Endothelial cell of umbilical vein (primary cell): ENCODE data around the gene OPN1MW3.
"Not testable (repeated sequence)": the region's sequence is repeated elsewhere in the genome, so short reads cannot be mapped to it uniquely, and the experiment has no call there.

Experiments used
- EZH2 ChIP-seq: IDR thresholded peaks from 2 replicates; pipeline ENCODE4 v1.6.1; 2012; ENCODE audit warnings: borderline replicate concordance, low read depth, mild to moderate bottlenecking, moderate library complexity, low read length, inconsistent platforms; ENCODE audit not compliant: severe bottlenecking
- FOS ChIP-seq: IDR thresholded peaks from 2 replicates; pipeline ENCODE4 v1.6.1; 2011; ENCODE audit warnings: mild to moderate bottlenecking, low read length, moderate library complexity, borderline replicate concordance; ENCODE audit not compliant: insufficient read depth
- GATA2 ChIP-seq: IDR thresholded peaks from 2 replicates; pipeline ENCODE4 v1.7.0; 2011; ENCODE audit warnings: low read depth, mild to moderate bottlenecking, moderate library complexity, mixed read lengths, low read length; ENCODE audit not compliant: insufficient read length, insufficient read depth
- JUN ChIP-seq: IDR thresholded peaks from 2 replicates; pipeline ENCODE4 v1.6.1; 2011; ENCODE audit warnings: borderline replicate concordance, low read depth; ENCODE audit not compliant: insufficient read length, insufficient read depth
- MYC ChIP-seq: IDR thresholded peaks from one replicate; pipeline ENCODE4 v1.6.1; 2011; ENCODE audit warnings: mild to moderate bottlenecking, low read depth, low read length
- POLR2A ChIP-seq: IDR thresholded peaks from 2 replicates; pipeline ENCODE4 v1.6.1; 2012; ENCODE audit warnings: low read depth, mild to moderate bottlenecking, control low read depth, low read length
- POLR2AphosphoS5 ChIP-seq: IDR thresholded peaks from 2 replicates; pipeline ENCODE4 v1.6.1; 2012; ENCODE audit warnings: low read depth, mild to moderate bottlenecking, control low read depth, low read length, moderate library complexity; ENCODE audit not compliant: insufficient read depth
- TF ChIP-seq, protein P1 (sequence below), 2 donors: IDR thresholded peaks; 1 replicate in 1 of 2; 2 replicates in 1 of 2; pipeline ENCODE4 v1.5.1; 2011; ENCODE audit warnings: low read length in 2 of 2, mild to moderate bottlenecking in 2 of 2, moderate library complexity in 2 of 2, control low read depth in 1 of 2, inconsistent platforms in 1 of 2, low read depth in 1 of 2; ENCODE audit not compliant: insufficient read depth in 1 of 2; ENCODE audit errors: extremely low read depth in 1 of 2
- TF ChIP-seq, protein P2 (sequence below): IDR thresholded peaks from 2 replicates; pipeline ENCODE4 v1.6.1; 2011; ENCODE audit not compliant: insufficient read depth, insufficient read length

- TF ChIP-seq POLR2A, POLR2AphosphoS5, FOS, GATA2, EZH2, JUN, MYC: not testable (repeated sequence)
- TF ChIP-seq, protein P1, sequence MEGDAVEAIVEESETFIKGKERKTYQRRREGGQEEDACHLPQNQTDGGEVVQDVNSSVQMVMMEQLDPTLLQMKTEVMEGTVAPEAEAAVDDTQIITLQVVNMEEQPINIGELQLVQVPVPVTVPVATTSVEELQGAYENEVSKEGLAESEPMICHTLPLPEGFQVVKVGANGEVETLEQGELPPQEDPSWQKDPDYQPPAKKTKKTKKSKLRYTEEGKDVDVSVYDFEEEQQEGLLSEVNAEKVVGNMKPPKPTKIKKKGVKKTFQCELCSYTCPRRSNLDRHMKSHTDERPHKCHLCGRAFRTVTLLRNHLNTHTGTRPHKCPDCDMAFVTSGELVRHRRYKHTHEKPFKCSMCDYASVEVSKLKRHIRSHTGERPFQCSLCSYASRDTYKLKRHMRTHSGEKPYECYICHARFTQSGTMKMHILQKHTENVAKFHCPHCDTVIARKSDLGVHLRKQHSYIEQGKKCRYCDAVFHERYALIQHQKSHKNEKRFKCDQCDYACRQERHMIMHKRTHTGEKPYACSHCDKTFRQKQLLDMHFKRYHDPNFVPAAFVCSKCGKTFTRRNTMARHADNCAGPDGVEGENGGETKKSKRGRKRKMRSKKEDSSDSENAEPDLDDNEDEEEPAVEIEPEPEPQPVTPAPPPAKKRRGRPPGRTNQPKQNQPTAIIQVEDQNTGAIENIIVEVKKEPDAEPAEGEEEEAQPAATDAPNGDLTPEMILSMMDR (IDR thresholded peaks at IDR 0.05; ENCODE audit: extremely low read depth in 1 of 2, insufficient read depth in 1 of 2, low read depth in 1 of 2, low read length in 2 of 2): not testable (repeated sequence)
- TF ChIP-seq, protein P2, sequence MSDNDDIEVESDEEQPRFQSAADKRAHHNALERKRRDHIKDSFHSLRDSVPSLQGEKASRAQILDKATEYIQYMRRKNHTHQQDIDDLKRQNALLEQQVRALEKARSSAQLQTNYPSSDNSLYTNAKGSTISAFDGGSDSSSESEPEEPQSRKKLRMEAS: not testable (repeated sequence)
Measured at GRCh38 chrX:154257282-154257681, at the start of gene OPN1MW3.
